Stimulated activated CD8-positive, alpha-beta memory T cell treated with anti-CD3 and anti-CD28 coated beads, Interleukin-15, amount 100 ng/mL, for 24 hours (primary cell): ENCODE data around the gene SPAM1.
"Not testable (repeated sequence)": the region's sequence is repeated elsewhere in the genome, so short reads cannot be mapped to it uniquely, and the experiment has no call there.

Source experiments
- DNase-seq: peaks from one replicate; pipeline ENCODE4 v3.0.0-alpha.2; 2020; ENCODE audit warnings: low read depth

SPAM1 gene, protein sequence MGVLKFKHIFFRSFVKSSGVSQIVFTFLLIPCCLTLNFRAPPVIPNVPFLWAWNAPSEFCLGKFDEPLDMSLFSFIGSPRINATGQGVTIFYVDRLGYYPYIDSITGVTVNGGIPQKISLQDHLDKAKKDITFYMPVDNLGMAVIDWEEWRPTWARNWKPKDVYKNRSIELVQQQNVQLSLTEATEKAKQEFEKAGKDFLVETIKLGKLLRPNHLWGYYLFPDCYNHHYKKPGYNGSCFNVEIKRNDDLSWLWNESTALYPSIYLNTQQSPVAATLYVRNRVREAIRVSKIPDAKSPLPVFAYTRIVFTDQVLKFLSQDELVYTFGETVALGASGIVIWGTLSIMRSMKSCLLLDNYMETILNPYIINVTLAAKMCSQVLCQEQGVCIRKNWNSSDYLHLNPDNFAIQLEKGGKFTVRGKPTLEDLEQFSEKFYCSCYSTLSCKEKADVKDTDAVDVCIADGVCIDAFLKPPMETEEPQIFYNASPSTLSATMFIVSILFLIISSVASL

DNA sequence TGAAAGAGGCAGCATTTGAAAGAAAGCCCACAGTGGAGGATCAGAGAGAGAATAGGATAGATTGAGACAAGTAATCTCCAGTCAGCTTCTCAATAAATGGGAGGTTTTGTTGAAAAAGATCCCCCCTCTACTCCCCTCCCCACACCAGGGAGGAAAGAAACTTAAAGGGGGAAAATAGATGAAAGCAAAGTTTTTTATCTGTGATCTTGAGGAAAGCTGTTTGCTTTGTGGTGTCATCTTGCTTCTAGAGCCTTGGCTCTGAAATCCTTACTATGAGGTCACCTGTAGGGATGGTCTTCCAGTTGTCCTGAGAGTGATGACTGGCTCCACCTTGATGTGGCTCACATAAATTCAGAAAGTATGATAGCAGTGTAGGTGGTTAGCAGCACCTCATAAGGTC, at the start of gene SPAM1:
Gene SPAM1, plus strand, starts transcription at position 301 of the 400 bp plus-strand sequence. CDS start 28,330 bp downstream, outside the sequence.
- no peak for DNase-seq

DNA sequence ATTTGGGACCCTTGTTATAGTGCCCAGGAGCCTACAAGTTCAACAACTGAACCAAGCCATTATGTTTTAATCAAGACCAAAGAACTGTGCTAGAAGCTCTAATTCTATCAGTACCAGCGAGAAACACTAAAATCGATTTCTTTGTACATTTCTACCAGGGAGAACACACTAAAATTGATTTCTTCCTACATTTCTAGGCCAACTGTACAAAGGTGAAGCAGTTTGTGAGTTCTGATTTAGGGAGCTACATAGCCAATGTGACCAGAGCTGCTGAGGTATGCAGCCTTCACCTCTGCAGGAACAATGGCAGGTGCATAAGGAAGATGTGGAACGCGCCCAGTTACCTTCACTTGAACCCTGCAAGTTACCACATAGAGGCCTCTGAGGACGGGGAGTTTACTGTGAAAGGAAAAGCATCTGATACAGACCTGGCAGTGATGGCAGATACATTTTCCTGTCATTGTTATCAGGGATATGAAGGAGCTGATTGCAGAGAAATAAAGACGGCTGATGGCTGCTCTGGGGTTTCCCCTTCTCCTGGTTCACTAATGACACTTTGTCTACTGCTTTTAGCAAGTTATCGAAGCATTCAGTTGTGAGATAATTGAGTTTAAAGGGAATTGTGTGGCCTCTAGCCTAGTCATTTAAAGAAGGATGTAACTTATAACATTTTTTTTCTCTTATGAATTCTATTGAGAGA, 48.3 kb upstream of the SPAM1 start:
- DNase-seq = no peak

DNA sequence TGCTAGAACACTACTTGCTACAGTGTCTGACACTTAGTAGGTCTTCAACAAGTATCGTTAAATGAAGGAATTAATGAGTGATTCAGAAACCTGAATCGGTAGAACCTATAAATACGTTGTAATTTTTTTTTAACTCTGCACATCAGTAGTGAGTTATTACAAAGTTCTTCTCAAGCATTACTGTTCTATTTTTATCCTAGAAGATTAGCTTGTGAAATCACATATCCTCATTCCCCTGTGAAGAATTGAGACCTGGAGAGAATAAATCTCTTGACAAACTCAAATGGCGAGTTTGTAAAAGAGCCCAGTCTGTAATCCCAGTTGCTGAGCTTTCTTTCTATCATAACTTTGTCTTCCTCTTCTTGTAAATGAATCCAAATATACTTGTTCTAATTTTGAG, 45.4 kb upstream of the SPAM1 start:
- no peak for DNase-seq

DNA sequence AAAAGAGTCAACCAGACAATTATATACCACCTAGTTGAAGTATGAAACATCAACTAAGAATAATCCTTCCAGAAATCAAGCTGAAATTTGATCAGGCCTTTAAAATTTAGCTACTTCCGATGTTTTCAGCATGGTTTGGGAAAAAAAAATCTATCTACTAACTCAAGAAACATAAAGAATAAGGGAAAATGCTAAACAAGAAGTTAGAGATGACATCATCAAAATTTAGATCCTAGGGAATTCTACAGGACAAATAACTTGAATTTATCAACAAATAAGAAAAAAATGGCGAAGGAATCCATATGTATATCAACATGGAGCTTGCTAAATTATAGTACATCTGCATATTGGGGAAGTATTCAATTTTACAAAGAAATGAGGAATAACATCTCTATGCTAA, 43.7 kb upstream of the SPAM1 start:
- no peak for DNase-seq

DNA sequence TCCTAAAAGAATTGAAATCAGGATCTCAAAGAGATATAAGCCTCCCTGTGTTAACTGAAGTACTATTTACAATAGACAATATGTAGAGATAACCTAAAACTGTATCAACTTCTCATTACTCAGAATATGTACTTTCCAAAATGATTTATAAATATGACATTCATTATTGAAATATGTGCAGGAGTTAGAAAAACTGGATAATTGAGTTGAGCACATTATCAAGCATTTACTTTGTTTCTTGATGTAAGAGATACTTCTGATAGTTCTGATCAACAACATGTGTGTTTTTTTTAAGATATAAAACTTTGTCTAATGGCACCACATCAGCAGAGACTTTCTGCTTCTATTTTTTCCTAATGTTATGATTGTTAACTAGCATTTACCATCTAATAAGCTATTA, 41.9 kb upstream of the SPAM1 start:
- DNase-seq = no peak

DNA sequence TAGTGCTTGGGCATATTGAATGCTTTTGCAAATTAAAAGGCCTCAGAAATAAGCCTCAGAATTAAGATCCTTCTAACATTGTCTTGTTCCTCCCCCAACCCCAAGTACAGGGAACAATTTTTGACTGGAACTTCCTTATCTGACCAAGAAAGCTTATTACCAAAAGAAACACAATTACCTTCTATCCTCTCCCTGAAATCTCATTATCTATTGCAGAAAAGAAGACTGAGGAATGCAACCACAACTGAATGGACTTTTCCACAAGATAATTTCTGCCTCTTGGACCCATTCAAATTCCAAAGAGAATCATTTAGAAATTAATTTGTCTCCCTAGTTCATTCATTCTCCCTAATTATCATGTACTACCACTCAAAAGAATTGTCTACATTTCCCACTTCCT, 36.8 kb upstream of the SPAM1 start:
- no peak for DNase-seq

DNA sequence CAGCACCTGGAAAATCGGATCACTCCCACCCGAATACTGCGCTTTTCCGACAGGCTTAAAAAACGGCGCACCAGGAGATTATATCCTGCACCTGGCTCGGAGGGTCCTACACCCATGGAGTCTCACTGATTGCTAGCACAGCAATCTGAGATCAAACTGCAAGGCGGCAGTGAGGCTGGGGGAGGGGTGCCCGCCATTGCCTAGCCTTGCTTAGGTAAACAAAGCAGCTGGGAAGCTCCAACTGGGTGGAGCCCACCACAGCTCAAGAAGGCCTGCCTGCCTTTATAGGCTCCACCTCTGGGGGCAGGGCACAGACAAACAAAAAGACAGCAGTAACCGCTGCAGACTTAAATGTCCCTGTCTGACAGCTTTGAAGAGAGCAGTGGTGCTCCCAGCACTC, 30.3 kb upstream of the SPAM1 start:
- not testable (repeated sequence) for DNase-seq

DNA sequence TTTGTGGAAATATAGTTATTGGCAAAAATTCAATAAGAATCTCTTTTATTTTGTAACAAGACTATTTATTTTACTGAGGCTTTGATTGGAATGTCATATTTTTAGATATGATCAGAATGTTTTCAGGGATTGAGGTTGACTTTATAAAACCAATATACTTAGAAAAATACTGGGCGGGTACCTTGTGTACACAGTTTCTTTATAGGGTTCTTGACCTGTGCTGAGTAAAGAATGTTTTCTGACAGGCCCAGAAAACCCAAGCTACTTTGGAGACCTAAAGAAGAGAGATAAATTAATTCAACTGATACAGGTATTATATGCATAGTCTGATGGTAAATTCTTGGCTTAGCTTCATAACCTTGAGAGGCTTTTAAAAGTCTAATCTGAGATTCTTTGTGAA, 23.9 kb upstream of the SPAM1 start:
- no peak for DNase-seq

DNA sequence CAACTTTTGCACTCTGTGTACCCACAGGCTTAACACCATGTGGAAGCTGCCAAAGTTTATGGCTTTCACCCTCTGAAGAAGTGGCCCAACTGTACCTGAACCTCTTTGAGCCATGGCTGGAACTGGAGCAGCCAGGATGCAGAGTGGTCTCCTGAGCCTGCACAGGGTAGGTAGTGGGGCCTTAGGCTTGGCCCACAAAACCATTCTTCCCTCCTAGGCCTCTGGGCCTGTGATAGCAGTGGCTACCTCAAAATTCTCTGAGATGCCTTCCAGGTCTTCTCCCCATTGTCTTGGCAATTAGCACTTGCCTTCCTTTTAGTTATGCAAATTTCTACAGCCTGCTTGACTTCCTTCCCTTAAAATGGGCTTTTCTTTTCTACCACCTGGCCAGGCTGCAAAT, 19.3 kb upstream of the SPAM1 start:
- DNase-seq = no peak

DNA sequence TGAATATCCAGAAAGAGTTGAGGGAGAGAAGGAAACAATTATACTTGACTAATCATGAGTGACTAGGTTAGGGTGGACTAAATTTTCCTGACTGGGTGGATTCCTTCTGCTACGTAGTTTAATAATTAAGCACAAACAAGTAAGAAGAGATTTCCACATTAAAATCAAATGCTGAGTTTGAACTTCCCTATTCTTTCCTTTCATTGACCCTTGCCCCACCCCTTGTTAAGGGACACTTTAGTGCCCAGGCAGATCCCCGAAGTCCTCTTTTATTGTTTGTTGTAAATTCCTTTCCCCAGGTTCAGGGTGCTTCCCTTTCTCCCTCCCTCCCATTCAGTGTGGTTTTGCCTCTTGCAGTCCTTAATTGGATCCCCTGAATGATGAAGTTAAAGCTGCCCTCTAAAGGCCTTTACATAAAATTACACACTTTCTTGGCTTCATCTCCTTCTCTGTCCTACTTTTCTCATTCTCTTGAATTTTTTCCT, 8.8 kb upstream of the SPAM1 start:
- DNase-seq = no peak

DNA sequence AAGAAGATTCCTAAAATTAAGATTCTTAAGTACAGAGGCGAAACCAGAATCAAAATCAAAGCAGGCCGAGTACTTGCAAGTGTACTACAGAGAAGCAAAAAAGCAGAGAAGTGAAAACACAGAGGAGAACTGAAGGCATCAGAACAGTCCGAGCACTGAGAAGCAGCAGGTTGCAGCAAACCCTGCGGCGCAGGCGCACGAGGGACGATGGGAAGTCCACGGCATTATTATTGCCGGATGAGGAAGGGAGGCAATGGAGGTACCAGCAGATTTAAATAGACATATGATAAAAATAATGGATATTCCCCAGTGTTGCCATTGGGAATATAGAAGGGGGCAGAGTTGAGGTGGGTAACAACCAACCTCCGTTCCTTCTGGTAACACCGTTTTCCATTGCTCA, 7.2 kb upstream of the SPAM1 start:
- no peak for DNase-seq

DNA sequence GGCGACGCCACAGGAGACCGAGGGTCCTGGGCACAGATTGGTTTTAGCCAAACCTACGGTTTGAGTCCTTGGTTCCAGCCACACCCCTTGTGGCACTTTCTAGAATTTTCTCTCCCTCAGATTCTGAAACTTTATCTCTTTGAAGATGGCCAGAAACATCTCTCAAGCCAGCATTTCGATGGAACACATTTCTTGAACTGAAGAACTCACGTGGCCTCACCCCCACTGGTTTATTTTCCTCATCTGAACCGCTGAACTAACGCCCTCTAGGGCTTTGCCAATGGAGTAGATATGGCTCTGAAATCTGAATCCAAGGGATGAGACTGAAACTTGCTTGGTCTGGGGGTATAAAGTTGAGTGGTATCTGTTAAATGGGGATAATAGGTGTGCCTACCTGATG, 6.7 kb upstream of the SPAM1 start:
- no peak for DNase-seq

DNA sequence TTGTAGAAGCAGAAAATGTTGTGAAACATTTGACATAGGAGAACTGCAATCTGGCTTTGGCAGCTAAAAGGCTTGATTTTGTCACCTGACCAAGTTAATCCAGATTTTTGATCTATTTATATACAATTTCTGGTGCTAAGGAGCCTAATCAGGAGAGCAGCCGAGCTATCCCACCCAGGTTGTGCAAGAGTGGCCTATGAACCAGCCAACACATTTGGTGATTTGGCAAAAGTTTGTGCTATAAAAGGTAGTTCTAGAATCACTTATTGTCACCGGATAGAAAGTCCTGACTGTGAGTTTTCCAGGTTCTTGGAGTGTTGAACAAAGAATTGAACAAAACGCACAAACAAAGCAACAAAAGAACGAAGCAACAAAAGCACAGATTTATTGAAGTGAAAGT, 1.4 kb upstream of the SPAM1 start:
- DNase-seq = no peak

DNA sequence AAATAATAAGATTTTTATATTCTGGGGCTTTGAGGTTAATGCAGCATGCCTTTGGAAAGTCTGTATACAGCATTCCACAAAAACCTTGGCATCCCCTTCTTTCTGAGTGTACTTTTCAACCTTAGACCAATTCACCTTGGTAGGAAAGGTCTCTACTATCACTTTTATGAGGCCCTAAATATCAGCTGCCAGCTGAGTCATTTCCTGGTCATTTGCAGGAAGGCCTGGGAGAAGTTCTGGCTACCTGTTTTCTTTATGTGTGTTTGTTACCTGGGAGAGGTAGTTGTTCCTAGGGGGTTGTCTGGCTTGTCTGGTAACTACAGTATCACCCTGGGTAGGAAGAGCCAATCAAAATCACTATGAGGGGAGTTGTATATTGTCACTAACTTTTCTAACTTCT, 4.1 kb downstream of the SPAM1 start:
- no peak for DNase-seq

DNA sequence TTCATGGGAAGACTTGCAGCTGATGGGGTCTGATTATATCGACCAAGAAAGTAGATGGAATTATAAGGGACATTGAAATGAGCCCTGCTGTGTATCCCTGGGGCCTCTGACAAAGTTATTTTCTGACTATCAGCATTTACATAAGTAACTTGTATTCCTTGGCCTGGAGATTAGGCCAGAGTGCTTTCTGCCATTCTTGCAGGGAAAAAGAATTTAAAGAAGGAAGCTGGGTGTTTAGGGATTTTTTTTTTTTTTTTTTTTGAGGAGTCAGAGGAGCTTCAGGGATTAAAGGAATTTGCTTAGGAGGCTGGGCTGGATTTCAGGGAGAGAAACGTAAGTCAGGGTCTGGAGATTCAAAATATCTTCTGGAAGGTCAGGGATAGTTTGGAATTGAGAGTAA, 4.6 kb downstream of the SPAM1 start:
- DNase-seq = no peak

DNA sequence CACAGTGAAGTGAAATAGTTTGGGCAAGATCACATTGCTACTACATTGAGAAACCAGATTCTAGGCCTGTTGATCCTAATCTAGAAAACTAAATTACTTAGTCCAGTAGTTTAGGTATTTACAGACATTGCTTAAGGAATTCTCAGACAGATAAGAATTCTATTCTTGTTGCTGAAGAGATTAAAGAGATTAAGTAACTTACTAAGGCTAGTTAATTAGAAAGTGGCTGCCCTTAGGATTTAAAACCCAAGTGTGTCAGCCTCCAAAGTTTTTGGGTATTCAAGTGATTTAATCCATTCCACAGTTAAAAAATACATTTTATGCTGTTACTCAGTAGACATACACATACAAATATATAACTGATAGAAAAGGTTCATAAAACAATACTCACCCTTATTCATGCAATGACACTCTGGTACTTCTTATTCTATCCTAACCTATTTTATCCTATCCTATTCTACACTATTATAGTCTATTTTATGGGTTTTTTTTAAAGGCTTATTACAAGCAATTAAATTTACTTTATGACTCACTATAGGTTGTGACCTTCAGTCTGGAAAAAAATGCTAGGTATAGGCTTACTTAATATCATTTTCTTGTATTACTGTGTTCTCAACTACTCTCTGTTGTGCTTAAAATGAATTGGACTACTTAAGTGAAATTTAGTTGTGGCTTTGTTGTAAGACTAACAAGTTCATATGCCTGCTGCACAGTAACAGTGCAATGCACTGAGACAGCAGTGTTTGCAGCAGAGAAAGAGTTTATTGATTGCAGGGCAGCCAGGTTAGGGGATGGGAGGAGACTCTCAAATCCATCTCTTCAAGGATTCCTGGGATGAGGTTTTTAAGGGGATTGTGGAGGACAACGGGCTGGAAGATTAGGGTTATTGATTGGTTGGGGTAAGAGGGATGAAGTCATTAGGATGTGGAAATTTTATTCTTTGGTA, 10.7 kb downstream of the SPAM1 start:
- DNase-seq = no peak

DNA sequence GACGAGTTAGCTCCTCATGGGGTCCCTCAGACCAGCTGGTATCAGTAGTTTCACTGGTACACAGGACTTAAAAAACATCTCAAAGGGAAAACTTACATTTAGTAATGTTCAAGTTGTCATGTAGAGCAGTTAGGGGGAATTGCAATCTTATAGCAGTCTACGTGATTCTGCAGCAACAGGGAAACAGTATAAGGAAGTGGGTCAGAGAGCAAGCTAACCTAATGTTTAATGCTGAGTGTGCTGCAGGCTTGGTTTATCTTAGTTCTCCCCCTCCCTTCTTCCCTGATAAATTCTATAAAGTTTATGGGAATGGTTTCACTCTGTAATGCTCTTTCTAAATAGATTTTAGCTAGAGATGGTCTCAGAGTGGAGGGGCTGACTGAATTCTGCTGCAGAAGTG, 11.3 kb downstream of the SPAM1 start:
- DNase-seq = no peak

DNA sequence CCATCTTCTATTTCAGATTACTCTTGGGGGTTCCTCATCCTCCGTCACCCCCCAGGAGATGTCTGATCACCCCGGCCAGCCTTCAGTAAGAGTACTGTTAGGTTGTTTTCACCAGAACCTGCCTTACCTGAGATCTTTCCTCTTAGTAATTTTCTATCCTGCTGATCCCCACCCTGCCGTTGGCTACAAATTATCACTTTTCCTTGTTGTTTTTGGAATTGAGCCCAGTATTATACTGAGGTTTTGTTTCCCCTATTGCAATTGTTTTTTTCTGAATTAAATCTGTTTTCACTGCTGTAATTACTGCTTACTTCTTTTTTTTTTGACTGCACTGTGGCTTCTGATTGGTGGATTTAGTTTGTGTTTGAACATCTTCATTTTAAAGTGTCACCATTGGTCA, 14.7 kb downstream of the SPAM1 start:
- DNase-seq = no peak

DNA sequence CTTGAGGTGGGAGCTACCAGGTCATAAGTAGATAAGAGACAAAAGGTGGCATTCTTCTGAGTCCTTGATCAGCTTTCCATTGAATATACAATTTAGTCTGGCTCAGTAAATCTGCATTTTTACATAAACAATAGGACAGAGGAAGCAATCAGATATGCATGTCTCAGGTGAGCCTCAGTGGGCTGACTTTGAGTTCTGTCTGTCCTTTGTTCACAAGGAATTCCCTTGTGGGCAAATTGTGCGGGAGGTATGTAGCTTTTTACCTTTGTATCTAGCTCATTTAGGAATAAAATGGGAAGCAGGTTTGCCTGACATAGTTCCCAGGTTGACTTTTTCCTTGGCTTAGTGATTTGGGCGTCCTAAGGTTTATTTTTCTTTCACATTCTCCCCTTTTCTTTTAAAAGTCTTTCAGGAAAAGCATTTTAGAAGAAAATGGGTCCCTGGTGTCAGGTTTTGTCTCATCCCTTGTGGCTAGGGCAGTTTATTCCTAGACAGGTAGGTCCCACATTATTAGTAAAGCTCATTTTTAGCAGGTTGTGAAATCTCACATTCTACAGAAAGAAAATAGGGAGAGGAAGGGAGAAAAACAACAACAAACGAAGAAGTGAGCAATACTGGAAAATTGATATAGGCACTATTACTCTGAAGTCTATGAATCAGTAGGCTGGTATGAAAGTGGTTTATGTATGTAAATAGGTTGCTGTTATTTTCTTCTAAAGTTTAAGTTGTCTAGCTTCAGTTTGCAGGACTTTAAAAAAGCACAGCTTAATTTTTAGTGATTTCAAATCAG, 16.5 kb downstream of the SPAM1 start:
- DNase-seq = no peak

DNA sequence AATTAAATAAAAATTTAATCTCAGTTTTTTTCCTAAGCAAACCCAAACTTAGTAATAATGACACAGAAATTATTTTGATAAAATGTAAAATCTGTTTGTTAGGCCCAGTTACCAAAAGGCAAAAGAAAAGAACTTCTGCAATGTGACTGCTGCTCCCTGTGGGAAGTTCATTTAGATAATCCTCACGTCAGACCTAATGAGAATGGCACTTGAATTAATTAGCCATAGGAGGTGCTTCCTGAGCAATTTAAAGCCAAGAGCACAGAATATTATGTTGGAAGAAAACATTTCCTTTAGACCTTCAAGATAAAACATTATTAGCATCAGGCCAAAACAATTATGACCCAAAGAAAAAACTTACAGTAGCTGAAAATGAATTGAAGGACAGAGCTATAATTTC, 19.4 kb downstream of the SPAM1 start:
- DNase-seq = no peak

DNA sequence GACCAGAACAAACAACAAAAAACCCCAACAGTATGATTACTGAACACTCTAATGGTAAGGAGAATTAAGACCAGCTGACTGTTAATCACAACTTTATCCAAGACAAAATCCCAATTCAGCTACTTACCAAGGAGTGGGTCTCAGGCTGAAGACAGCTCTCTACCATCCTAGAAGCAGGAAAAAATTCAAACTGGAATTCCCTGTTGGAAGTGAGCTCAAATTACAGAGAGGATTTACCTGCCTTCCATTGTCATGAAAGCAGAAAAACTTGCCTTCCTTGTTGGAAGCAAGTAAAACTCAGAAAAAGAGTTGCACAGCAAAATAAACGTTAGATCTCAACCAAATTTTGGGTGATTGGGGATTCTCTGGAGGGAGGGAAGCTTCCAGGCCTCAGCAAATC, 20.9 kb downstream of the SPAM1 start:
- DNase-seq = no peak
